HG02970 (cell line): ENCODE results near the gene TLL1.

Source experiments
- ATAC-seq: cut with Tn5 transposase; IDR thresholded peaks from one replicate; pipeline ENCODE4 v1.9.1; 2021; ENCODE audit warnings: mild to moderate bottlenecking, moderate library complexity, moderate number of reproducible peaks; ENCODE audit not compliant: unreplicated experiment, low FRiP score

TLL1 gene

GRCh38 chr4:166128403-166128802, 255.4 kb downstream of the TLL1 start:
- no peak for ATAC-seq

DNA sequence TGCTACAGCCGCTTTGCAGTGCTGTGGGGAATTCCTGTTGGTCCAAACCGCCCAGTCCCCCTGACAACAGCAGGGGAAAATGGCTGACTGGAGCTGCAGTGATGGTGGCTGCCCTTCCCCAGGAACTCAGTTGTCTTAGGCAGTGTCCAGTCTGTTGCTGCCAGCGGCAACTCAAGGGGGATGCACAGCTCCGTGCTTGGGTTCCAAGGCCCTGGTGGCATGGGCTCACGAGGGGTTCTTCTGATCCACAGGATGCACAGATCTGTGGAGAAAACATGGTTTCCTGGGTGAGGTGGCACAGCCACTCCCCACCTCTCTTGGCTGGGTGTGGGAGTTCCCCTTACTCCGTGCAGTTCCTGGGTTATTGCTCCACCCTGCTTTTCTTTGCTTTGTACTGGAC, 261.2 kb downstream of the TLL1 start:
- ATAC-seq = no peak

- no peak for ATAC-seq
These were observed 267.9 kb downstream of the TLL1 start for GRCh38 chr4:166140951-166141350.

- ATAC-seq = no peak
These were observed 270.2 kb downstream of the TLL1 start for GRCh38 chr4:166143227-166143626.

- no peak for ATAC-seq
These were observed 271.6 kb downstream of the TLL1 start for GRCh38 chr4:166144607-166145006.

DNA sequence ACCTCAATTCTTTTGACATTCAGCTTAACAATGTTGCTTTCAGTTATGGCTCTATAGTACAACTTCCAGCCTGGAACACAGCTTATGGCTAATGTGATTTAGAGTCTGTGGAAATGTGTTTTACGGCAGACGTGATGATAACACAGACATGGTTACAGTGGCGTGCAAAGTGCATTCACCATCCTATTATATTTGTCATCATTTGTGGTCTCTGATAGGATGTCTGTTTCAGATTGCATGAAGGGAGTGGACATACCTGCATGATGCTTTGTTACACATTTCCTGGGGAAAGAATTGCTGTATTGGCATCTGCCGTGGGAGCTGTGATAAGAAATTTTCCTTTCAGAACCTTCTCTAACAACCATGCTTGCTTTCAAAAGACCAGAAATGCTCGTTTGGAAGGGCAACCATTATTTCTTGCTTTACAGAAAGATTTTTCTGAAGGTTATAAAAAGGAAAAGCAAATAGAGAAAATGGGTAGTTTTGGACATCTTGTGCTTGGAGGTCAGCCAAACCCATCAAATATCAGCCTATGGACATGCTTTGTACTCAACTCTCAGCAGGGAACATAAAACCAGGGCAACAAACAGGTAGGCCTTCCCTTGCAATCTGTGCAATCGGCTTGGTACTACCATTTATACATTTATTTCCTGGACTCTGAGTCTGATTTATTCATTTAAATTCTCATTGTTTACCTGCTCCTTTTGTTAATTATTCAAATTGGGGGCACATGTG, 273.9 kb downstream of the TLL1 start:
- ATAC-seq = no peak
